DMS 273 (cell line): ENCODE measurements around the gene PGAP6.
"Not testable (repeated sequence)": the region's sequence is repeated elsewhere in the genome, so short reads cannot be mapped to it uniquely, and the experiment has no call there.

ENCODE experiments used
- DNase-seq: peaks from one replicate; lab custom pipeline; 2025; ENCODE audit not compliant: unreplicated experiment; lab: John Stamatoyannopoulos, UW

Gene PGAP6

GRCh38 chr16:333406-334094 lies 48.2 kb downstream of the PGAP6 start:
- no peak for DNase-seq

DNA sequence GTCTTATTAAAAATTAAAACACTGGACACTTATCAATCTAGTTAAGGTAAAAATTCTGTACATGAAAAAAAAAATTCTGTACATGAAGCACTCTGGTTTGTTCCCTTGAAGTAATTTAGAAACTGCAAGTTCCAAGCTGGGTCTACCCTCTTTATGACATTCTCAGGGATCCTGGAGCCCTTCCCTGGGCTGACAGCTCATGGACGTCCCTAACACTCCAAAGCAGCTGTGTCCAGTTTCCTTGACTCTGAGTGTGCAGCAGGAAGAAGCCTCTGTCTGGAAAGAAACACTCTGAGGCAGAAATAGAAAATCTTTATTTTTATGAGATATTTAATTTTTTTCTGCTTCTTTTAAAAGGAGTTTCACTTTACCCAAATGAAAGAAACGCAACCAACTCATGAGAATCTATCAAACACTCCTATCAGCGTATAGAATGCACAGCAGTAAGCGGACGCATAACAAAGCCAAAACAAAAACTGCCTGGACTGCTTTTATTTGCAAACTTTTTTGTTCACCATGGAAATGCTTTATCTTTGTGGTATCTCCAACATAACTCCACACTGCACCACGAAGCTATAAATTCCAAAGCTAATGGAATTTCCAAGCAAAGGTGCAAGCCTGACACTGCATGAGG lies 50.5 kb downstream of the PGAP6 start:
- DNase-seq = not testable (repeated sequence)

- DNase-seq = no peak
Measured at GRCh38 chr16:330741-331140, 51.0 kb downstream of the PGAP6 start.

DNA sequence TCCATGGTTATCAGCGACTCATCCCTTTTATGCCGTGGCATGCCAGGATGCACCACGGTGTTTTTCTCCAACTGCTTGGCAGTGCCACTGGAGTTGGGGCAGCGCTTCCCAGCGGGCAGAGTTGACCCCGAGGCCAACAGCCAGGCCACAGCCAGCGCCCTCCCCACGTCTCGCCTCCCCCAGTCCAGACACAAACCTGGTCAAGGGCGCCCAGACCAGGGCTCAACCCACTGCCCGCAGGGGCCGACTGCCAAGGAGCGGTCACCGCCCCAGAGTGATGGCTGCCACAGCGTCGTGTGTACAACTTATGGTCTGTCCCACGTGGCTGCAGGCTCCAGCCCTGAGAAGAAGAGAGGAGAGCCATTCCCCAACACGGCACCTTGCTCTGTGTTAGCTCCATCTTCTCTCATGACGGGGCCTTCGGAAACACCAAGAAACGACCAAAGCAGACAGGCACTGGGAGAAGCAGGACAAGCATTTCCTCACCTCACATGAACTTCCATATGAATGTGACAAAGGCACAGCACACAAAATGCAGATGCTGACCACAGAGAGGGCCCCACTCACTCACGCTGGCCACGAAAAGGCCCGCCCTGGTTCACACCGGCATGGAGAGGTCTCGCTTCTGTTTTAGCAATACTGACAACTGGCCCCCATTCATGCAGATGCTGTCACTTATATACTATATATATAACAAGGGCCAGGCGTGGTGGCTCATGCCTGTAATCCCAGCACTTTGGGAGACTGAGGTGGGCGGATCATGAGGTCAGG lies 56.2 kb downstream of the PGAP6 start:
- DNase-seq = no peak

DNA sequence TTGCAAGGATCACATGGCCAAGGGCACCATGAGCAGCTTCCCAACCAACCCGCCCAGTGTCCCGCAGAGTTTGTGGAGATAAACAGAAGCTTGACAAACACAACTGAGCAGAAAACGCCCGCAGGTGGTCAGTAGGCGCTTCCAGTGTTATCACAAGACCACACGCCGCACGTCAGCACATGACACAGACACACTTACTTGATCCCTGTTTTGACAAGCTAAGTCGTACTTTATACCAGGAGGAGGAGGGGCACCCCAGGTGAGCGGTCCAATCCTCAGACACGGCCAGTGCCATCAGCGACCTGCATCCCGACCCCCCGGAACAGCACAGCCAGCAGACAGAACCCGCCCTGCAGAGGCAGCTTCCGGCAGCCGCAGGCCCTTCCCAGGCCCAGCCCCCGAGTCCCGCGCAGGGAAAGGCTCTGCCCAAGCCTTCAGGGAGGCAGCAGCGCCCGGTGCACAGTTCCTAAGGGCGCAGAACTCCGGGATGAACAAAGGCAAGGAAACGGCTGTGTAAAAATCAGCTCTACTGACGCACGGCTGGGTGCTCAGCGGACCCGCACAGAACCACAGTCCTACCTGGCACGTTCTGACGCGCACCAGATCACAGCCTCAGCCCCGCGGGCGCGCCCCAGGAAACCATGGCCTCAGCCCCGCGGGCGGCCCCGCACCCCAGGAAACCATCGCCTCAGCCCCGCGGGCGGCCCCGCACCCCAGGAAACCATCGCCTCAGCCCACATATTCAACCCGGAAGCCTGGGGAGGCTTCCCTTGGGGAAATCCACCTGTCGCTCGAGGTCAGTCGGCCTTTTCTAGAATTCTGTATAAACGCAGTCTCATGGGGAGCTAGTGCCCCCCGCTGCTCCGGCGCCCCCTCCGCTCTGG lies 57.1 kb downstream of the PGAP6 start:
- DNase-seq = no peak

DNA sequence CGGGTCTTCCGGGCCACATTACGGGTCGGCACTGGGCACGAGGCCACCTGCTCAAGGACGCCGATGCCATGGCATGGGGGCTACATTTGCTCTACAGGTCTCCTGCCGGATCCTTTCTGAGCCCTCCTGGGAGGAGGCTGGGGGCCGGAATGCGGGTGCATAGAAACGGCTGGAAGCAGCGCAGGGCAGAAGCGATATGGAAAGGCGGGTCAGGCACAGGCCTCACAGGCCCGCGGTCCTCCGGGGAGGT lies 57.7 kb downstream of the PGAP6 start:
- no peak for DNase-seq

DNA sequence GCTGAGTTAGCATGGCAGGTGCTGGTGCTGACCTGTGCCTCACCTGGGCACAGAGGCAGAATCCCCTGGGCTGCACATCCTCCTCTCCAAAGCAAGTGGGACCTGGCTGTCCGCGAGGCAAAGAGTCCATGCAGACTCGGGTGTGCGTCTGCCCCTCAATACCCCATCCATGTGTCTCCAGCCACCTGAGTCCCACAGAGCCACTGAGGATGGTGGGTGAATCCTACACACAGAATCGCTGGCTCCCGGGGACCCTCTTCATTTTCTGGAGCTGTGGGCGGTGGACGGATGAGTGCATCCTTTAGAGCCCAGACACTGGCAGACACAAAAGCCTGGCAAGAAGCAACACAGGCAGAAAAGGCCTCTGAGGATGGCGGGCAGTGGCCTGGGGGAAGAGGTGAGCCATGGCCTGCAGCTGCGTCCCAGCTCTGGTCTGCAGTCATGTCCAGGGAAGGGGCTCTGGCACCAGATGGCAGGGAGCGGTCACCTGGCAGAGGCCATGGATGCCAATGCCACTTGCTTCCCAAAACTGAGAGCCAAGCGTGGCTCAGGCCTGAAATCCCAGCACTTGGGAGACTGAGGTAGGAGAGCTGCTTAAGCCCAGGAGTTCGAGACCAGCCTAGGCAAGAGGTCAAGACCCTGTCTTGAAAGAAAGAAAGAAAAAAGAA lies 59.2 kb downstream of the PGAP6 start:
- no peak for DNase-seq

DNA sequence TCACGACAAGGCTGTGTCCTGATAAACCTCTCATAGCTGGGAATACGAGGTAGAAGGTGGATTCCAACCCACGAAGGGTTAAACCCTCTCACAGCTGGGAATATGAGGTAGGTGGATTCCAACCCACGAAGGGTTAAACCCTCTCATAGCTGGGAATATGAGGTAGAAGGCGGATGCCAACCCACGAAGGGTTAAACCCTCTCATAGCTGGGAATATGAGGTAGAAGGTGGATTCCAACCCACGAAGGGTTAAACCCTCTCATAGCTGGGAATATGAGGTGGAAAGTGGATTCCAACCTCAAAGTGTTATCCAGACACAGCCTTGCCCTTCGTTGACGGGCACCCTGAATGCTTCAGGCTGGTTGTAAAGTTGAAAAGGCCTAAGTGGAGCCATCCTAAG lies 60.2 kb downstream of the PGAP6 start:
- DNase-seq = no peak
